ENCODE data around the gene PDE6D.

The PDE6D gene

DNA sequence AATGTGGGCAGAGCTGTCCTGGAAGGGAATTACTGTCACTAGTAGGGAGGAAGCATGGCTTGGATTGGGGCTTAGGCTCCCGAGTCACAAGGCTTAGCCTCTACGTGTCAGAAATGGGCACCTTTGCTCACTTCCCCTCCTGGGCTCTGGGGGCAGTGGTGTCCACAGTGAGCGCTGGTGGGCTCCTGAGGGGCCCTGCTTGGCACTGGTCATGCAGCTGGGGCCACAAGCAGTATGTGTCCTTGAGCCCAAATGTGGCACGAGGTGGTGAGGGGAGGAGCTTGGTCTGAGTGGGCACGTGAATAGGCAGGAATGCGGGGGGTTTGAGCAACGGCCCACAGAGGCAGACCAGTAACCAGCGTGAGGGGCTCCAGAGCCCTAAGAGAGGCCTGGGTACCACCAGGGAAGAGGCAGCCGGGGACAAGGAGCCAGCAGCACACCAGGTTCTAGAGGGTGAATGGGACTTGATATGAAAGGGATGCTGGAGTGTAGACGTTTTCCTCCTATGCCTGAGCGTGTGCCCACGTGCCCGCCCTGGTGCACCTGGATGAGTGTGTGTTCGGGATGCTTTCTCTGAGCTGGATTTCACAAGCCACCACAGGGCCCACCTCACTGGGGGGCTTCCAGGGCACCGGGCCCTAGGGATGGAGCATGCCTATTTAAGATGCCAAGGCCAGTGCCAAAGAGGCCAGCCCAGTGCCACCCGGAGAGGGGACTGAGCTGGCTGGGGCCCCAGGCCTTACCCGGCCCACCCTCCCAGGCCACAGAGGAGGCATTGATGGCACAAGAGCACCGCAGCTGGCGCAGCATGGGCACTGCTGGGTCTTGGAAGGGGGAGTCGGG, 95.5 kb downstream of the PDE6D start:
- TF ChIP-seq, protein P1, sequence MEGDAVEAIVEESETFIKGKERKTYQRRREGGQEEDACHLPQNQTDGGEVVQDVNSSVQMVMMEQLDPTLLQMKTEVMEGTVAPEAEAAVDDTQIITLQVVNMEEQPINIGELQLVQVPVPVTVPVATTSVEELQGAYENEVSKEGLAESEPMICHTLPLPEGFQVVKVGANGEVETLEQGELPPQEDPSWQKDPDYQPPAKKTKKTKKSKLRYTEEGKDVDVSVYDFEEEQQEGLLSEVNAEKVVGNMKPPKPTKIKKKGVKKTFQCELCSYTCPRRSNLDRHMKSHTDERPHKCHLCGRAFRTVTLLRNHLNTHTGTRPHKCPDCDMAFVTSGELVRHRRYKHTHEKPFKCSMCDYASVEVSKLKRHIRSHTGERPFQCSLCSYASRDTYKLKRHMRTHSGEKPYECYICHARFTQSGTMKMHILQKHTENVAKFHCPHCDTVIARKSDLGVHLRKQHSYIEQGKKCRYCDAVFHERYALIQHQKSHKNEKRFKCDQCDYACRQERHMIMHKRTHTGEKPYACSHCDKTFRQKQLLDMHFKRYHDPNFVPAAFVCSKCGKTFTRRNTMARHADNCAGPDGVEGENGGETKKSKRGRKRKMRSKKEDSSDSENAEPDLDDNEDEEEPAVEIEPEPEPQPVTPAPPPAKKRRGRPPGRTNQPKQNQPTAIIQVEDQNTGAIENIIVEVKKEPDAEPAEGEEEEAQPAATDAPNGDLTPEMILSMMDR (conservative IDR thresholded peaks at IDR 0.05): no peak; the same call in 1 of the 2 replicates
- no peak for TF ChIP-seq ZFX (IDR thresholded peaks at IDR 0.05)
- H3K27ac ChIP-seq: no peak overlapping the region

- TF ChIP-seq ZFX (IDR thresholded peaks at IDR 0.05): no peak
- TF ChIP-seq, protein P1 (conservative IDR thresholded peaks at IDR 0.05): no peak
- no peak overlapping the region for H3K27ac ChIP-seq
These were observed 96.5 kb downstream of the PDE6D start for GRCh38 chr2:231684314-231685223.

- TF ChIP-seq, protein P1 (conservative IDR thresholded peaks at IDR 0.05): no peak
- H3K27ac ChIP-seq: no peak overlapping the region
These were observed 97.5 kb downstream of the PDE6D start for GRCh38 chr2:231683292-231684235.

GRCh38 chr2:231682603-231683291, 98.3 kb downstream of the PDE6D start:
- H3K27ac ChIP-seq: no peak overlapping the region
- TF ChIP-seq ZFX (IDR thresholded peaks at IDR 0.05): no peak
- TF ChIP-seq, protein P1 (conservative IDR thresholded peaks at IDR 0.05): no peak
